Activated naive CD8-positive, alpha-beta T cell treated with anti-CD3 and anti-CD28 coated beads for 36 hours (primary cell): Measurements from ENCODE around the gene FHL5. TPM values are rescaled to one million over a fixed set of nuclear protein-coding genes. Genes with fewer than 3 reads are reported as not detected.
"Not testable (repeated sequence)": the region's sequence is repeated elsewhere in the genome, so short reads cannot be mapped to it uniquely, and the experiment has no call there.

ENCODE experiments used
- DNase-seq: peaks from one replicate; pipeline ENCODE4 v3.0.0; 2021
- H3K27ac Mint-ChIP-seq: one replicate; pipeline ENCODE4 v1.8.0; 2022; ENCODE audit warnings: mild to moderate bottlenecking, moderate library complexity, mixed read lengths
- H3K27me3 Mint-ChIP-seq: one replicate; pipeline ENCODE4 v1.8.0; 2022; ENCODE audit warnings: mild to moderate bottlenecking, mixed read lengths
- H3K36me3 Mint-ChIP-seq: one replicate; pipeline ENCODE4 v1.8.0; 2021; ENCODE audit warnings: mild to moderate bottlenecking, mixed read lengths
- H3K4me1 Mint-ChIP-seq: one replicate; pipeline ENCODE4 v1.8.0; 2021; ENCODE audit warnings: mixed read lengths
- H3K4me3 Mint-ChIP-seq: one replicate; pipeline ENCODE4 v1.8.0; 2022; ENCODE audit warnings: mild to moderate bottlenecking, moderate library complexity, mixed read lengths
- H3K9me3 Mint-ChIP-seq: one replicate; pipeline ENCODE4 v1.8.0; 2022; ENCODE audit warnings: mixed read lengths
- total RNA-seq, 2 experiments: library from RNA; stranded (reverse); gene quantifications; one replicate each; pipeline ENCODE4 v1.2.3, GENCODE V29; 2021

The FHL5 gene
- not detected for total RNA-seq

- H3K36me3 Mint-ChIP-seq: no peaks in the 10 kb centered on the region
- DNase-seq: no peak
- peaks cover 1% of the 10 kb centered on the region for H3K27me3 Mint-ChIP-seq
- H3K4me1 Mint-ChIP-seq: peaks cover 2% of the 10 kb centered on the region
- peaks cover 2% of the 10 kb centered on the region for H3K9me3 Mint-ChIP-seq
- no peak within 1 kb of the TSS for H3K4me3 Mint-ChIP-seq
- no peak within 1 kb of the TSS for H3K27ac Mint-ChIP-seq
Observed at GRCh38 chr6:96562886-96563285, at the start of gene FHL5. FHL5 (plus strand) TSS chr6:96563128; CDS start chr6:96603614, 40,486 bp downstream.

GRCh38 chr6:96520171-96521115, 42.5 kb upstream of the FHL5 start:
- no peaks in the 10 kb centered on the region for H3K27me3 Mint-ChIP-seq
- peaks cover 2% of the 10 kb centered on the region for H3K36me3 Mint-ChIP-seq

GRCh38 chr6:96521306-96521643, 41.7 kb upstream of the FHL5 start:
- H3K4me3 Mint-ChIP-seq: peak overlapping the region; percentile 99
- no peaks in the 10 kb centered on the region for H3K27me3 Mint-ChIP-seq
- no peak for DNase-seq
- H3K27ac Mint-ChIP-seq: peak overlapping the region; percentile 99
- H3K9me3 Mint-ChIP-seq: no peaks in the 10 kb centered on the region
- H3K4me1 Mint-ChIP-seq: peaks cover 19% of the 10 kb centered on the region
- H3K36me3 Mint-ChIP-seq: peaks cover 5% of the 10 kb centered on the region

More at GRCh38 chr6:96520171-96521115, 42.5 kb upstream of the FHL5 start:
- no peak for DNase-seq
- Mint-ChIP-seq H3K4me1 (peaks cover 19% of the 10 kb centered on the region), H3K4me3 (peak overlapping the region; percentile 99), H3K27ac (no peak overlapping the region), H3K9me3 (no peaks in the 10 kb centered on the region)

DNA sequence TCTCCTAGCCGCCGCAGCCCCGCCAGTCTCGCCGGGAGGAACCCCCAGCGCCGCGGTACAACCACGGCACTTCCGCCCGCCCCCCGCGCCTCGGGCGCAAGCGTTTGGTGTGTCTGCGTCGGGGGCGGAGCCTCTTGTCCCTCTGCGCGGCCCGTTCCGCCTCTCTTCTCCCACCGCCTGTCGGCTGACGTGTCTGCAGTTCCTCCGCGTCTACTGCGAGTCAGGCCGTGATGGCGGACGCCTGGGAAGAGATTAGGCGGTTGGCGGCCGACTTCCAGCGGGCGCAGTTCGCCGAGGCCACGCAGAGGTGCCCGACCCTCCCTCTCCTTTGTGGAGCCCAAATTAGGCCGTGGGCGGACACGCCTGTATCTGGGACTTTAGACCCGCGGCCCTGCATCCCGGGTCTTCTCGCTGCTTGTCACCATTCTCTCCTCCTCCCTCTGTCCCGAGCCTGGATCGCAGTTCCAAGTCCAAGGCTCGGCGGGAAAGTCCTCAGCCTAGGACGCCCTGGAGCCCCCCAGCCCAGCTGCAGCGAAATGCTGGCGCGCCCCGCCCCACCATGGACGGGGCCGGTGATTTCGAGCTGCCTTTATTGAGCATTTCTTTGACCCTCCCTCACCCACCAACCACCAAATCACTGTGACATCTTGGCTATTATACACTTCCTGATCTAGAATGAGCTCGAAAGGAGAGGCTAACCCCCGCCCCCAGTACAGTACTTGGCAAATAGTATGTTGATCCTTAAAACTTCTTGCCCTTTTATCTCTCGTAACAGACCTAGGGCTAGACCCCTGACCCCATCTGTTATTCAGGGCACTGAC, 41.1 kb upstream of the FHL5 start, which contains the start of gene UFL1:
Gene UFL1, plus strand, starts transcription at position 163 of the 821 bp plus-strand sequence. Its CDS starts 68 bp downstream, at position 231.
- Mint-ChIP-seq H3K36me3 (peaks cover 7% of the 10 kb centered on the region), H3K4me1 (peaks cover 20% of the 10 kb centered on the region), H3K27ac (peak within 1 kb of the TSS; percentile 99), H3K27me3 (no peaks in the 10 kb centered on the region), H3K4me3 (peak within 1 kb of the TSS; percentile 99), H3K9me3 (no peaks in the 10 kb centered on the region)
- DNase-seq: peak; percentile 95

DNA sequence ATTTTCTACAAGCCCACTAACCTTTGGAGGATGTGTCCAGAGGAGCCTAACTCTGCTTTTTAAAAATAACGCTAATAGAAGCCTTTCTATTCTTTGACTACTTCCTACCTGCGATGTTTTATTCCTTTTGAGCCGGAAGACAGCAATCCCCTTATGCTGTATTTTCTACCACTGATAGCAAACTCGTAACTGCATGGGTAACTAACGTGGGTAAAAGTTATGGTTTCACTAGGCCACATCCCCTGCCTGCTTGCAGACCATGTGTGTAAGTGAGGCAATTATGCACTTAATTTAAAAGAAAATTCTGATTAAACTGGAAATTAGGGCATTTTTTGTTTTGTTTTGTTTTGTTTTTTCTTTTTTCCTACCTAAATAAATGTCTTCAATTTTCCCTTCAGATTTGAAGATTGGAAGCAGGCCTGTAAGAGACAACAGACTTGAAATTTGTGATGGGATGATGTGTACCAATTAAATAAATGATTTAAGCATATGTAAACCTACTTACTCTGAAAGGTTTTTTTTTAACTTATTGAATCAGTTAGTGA, 40.4 kb upstream of the FHL5 start:
- H3K27me3 Mint-ChIP-seq: no peaks in the 10 kb centered on the region
- H3K4me3 Mint-ChIP-seq: peak overlapping the region; percentile 99
- peaks cover 11% of the 10 kb centered on the region for H3K36me3 Mint-ChIP-seq
- no peak for DNase-seq
- H3K27ac Mint-ChIP-seq: peak overlapping the region; percentile 99
- H3K9me3 Mint-ChIP-seq: no peaks in the 10 kb centered on the region
- peaks cover 24% of the 10 kb centered on the region for H3K4me1 Mint-ChIP-seq

GRCh38 chr6:96528193-96528592, 34.7 kb upstream of the FHL5 start:
- no peaks in the 10 kb centered on the region for H3K27me3 Mint-ChIP-seq
- H3K27ac Mint-ChIP-seq: no peak overlapping the region
- H3K4me1 Mint-ChIP-seq: peaks cover 15% of the 10 kb centered on the region
- no peak overlapping the region for H3K4me3 Mint-ChIP-seq
- peaks cover 30% of the 10 kb centered on the region for H3K36me3 Mint-ChIP-seq
- DNase-seq: no peak
- no peaks in the 10 kb centered on the region for H3K9me3 Mint-ChIP-seq

DNA sequence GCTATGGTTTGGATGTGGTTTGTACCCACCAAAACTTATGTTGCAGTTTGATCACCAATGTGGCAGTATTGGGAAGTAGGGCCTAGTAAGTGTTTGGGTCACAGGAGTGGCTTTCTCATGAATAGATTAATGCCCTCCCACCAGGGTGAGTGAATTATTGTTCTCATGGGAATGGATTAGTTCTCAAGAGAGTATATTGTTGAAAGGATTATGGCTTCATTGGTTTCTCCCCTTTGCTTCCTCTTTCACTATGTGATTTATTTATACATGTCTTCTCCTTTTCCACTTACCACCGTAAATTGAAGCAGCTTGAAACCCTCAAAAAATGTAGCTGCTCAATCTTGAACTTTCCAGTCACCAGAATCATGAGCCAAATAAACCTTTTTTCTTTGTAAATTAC, 30.5 kb upstream of the FHL5 start:
- Mint-ChIP-seq H3K27me3 (no peaks in the 10 kb centered on the region), H3K9me3 (no peaks in the 10 kb centered on the region), H3K36me3 (peaks cover 23% of the 10 kb centered on the region), H3K4me3 (no peak overlapping the region), H3K4me1 (peaks cover 10% of the 10 kb centered on the region), H3K27ac (no peak overlapping the region)
- no peak for DNase-seq

- H3K27me3 Mint-ChIP-seq: no peaks in the 10 kb centered on the region
- H3K36me3 Mint-ChIP-seq: peaks cover 11% of the 10 kb centered on the region
- no peak overlapping the region for H3K27ac Mint-ChIP-seq
- DNase-seq: no peak
- no peak overlapping the region for H3K4me3 Mint-ChIP-seq
- H3K4me1 Mint-ChIP-seq: peaks cover 3% of the 10 kb centered on the region
- no peaks in the 10 kb centered on the region for H3K9me3 Mint-ChIP-seq
Observed at GRCh38 chr6:96537726-96538125, 25.2 kb upstream of the FHL5 start.

- Mint-ChIP-seq H3K27me3 (no peaks in the 10 kb centered on the region), H3K4me1 (no peaks in the 10 kb centered on the region), H3K4me3 (no peak overlapping the region), H3K27ac (no peak overlapping the region), H3K9me3 (no peaks in the 10 kb centered on the region), H3K36me3 (peaks cover 26% of the 10 kb centered on the region)
- DNase-seq: no peak
Observed at GRCh38 chr6:96542702-96543101, 20.2 kb upstream of the FHL5 start.

GRCh38 chr6:96545882-96546281, 17.0 kb upstream of the FHL5 start:
- H3K4me1 Mint-ChIP-seq: no peaks in the 10 kb centered on the region
- H3K27ac Mint-ChIP-seq: no peak overlapping the region
- H3K27me3 Mint-ChIP-seq: no peaks in the 10 kb centered on the region
- DNase-seq: no peak
- peaks cover 27% of the 10 kb centered on the region for H3K36me3 Mint-ChIP-seq
- H3K4me3 Mint-ChIP-seq: no peak overlapping the region
- H3K9me3 Mint-ChIP-seq: no peaks in the 10 kb centered on the region

DNA sequence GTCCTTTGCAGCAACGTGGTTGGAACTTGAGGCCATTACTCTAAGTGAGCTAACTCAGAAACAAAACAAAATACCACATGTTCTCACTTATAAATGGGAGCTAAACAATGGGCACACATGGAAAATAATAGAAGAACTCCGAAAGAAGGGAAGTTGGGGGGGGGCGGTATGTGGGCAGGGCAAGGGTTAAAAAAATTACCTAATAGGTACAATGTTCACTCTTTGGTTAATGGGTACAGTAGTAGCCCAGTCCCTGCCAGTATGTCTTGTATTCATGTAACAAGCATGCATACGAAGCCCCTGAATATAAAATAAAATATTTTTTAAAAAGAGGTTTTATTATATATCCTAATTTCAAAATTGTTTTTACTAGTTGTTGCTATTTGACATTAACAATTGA, 15.3 kb upstream of the FHL5 start:
- Mint-ChIP-seq H3K27ac (no peak overlapping the region), H3K4me1 (no peaks in the 10 kb centered on the region), H3K9me3 (no peaks in the 10 kb centered on the region), H3K27me3 (no peaks in the 10 kb centered on the region), H3K36me3 (peaks cover 22% of the 10 kb centered on the region), H3K4me3 (no peak overlapping the region)
- DNase-seq: no peak

DNA sequence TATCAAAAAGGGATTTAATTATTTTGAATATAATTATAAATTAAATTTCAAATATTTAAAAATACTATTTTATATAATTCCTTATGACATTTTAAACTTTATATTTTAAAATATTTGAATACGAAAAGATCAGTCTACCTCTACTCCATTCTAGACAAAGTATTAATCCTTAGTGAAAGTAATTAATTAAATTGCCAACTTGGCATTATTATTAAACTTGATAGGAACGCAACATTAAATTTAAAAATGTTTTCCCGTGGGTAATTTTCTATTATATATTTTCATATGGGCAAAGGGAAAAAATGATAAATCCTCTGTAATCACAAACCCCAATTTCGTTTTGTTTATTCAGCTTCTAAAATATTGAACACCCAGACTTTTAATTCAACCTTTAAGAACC, 8.4 kb upstream of the FHL5 start:
- Mint-ChIP-seq H3K9me3 (no peaks in the 10 kb centered on the region), H3K4me3 (no peak overlapping the region), H3K36me3 (peaks cover 29% of the 10 kb centered on the region), H3K4me1 (no peaks in the 10 kb centered on the region), H3K27me3 (no peaks in the 10 kb centered on the region), H3K27ac (no peak overlapping the region)
- no peak for DNase-seq

- H3K4me1 Mint-ChIP-seq, H3K4me3 Mint-ChIP-seq, H3K27me3 Mint-ChIP-seq, DNase-seq, H3K27ac Mint-ChIP-seq, H3K9me3 Mint-ChIP-seq: not testable (repeated sequence)
- H3K36me3 Mint-ChIP-seq: peaks cover 18% of the 10 kb centered on the region
Observed at GRCh38 chr6:96559740-96560139, 3.2 kb upstream of the FHL5 start.

DNA sequence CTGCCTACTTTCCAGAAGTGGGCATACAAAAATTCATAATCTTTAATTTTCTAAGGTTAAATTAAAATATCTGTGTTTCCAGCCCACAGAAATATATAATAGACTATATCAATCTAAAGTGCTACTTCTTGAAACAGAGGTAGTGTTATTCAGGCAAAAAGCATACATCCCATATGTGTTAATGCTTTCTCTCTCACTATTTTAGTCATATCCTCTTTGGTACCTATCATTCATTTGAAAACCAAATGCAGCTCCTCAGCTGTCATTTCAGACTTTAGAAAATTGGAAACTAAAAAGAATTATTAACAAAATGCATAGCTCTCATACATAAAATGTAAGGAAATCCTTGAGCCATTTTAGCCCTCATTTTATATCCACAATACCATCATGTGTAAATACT, 925 bp downstream of the FHL5 start:
- no peak overlapping the region for H3K4me3 Mint-ChIP-seq
- no peak overlapping the region for H3K27ac Mint-ChIP-seq
- no peaks in the 10 kb centered on the region for H3K36me3 Mint-ChIP-seq
- peaks cover 2% of the 10 kb centered on the region for H3K4me1 Mint-ChIP-seq
- peaks cover 4% of the 10 kb centered on the region for H3K9me3 Mint-ChIP-seq
- H3K27me3 Mint-ChIP-seq: peaks cover 6% of the 10 kb centered on the region
- no peak for DNase-seq

DNA sequence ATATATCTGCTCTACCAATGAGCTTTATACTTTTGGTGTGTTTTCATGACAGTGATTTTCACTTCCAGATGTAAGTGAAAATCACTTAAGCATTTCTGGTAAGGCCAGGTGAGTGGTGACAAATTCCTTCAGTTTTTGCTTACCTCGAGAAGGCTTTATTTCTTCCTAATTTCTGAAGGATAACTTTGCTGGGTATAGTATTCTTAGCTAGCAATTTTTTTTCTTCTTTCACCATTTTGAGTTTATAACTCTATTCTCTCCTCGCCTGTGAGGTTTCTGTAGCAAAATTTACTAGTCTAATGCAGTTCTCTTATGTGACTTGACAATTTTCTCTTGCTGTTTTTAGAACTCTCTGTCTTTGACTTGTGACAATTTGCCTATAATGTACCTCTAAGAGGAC, 7.1 kb downstream of the FHL5 start:
- H3K4me3 Mint-ChIP-seq: no peak overlapping the region
- peaks cover 22% of the 10 kb centered on the region for H3K9me3 Mint-ChIP-seq
- peaks cover 15% of the 10 kb centered on the region for H3K27me3 Mint-ChIP-seq
- no peaks in the 10 kb centered on the region for H3K4me1 Mint-ChIP-seq
- DNase-seq: no peak
- peaks cover 3% of the 10 kb centered on the region for H3K36me3 Mint-ChIP-seq
- no peak overlapping the region for H3K27ac Mint-ChIP-seq
